HepG2 (cell line): ENCODE measurements around the gene KIAA0408. TPM values are rescaled to one million over a fixed set of nuclear protein-coding genes. Genes with fewer than 3 reads are reported as not detected.

ENCODE experiments used
- ATAC-seq: fragments of 200-7000 bp; cut with Tn5 transposase; 3 replicates; pipeline ENCODE4 v1.9.1; 2020; ENCODE audit warnings: mild to moderate bottlenecking, moderate library complexity
- BruUV-seq: library from RNA; stranded (reverse); fragments of 400-500 nt; replicated peaks from 2 replicates; lab custom pipeline; 2021; lab: Mats Ljungman, UMichigan
- CTCF ChIA-PET: fragments of 300-600 bp; formaldehyde crosslinking; extraction: SDS; loops from one replicate; lab custom pipeline; 2021; ENCODE audit warnings: low total read pairs, inconsistent platforms, low intra/inter-chr PET ratio; lab: Yijun Ruan, JAX
- POLR2A ChIA-PET: fragments of 350-600 bp; sonication (Branson Sonifier 250); formaldehyde crosslinking; loops from one replicate; lab custom pipeline; 2020; ENCODE audit warnings: antibody characterized with exemption, inconsistent platforms; lab: Yijun Ruan, JAX
- DNase-seq: peaks from one replicate; pipeline ENCODE4 v3.0.0-alpha.2; 2015; ENCODE audit warnings: low spot score
- FAIRE-seq: peaks from 3 replicates; lab custom pipeline; 2011; peaks lifted over from hg19 to GRCh38; lab: Jason Lieb, UNC
- H2AFZ ChIP-seq: one replicate; pipeline ENCODE4 v1.6.1; 2011; ENCODE audit warnings: low read length, inconsistent platforms
- H3K27ac ChIP-seq: fragments of 300-600 bp; 3 replicates; pipeline ENCODE4 v1.8.0; 2011; ENCODE audit warnings: mixed run types, mild to moderate bottlenecking, mixed read lengths, low read length, inconsistent platforms; ENCODE audit not compliant: insufficient read depth; ENCODE audit errors: extremely low read length
- H3K27me3 ChIP-seq, 2 experiments: fragments of 200-600 bp in 1 of 2; 2 replicates in 1 of 2; 3 replicates in 1 of 2; pipeline versions ENCODE4 v1.6.0 to v1.8.0; 2011; ENCODE audit warnings: low read length in 2 of 2, mild to moderate bottlenecking in 2 of 2, moderate library complexity in 2 of 2, inconsistent platforms in 1 of 2; ENCODE audit not compliant: insufficient read depth in 2 of 2, control insufficient read depth in 1 of 2
- H3K36me3 ChIP-seq, 2 experiments: fragments of 200-600 bp in 1 of 2; replicated peaks in 1 of 2; 2 replicates in 1 of 2; 3 replicates in 1 of 2; pipeline versions ENCODE4 v1.5.1 to v1.8.0; 2011; ENCODE audit warnings: low read length in 2 of 2, inconsistent platforms in 1 of 2; ENCODE audit not compliant: insufficient read depth in 2 of 2, control insufficient read depth in 1 of 2
- H3K4me1 ChIP-seq: 2 replicates; pipeline ENCODE4 v1.5.1; 2012; ENCODE audit warnings: low read length, inconsistent platforms; ENCODE audit not compliant: insufficient read depth
- H3K4me2 ChIP-seq: 2 replicates; pipeline ENCODE4 v1.6.0; 2011; ENCODE audit warnings: low read depth, low read length, inconsistent platforms
- H3K4me3 ChIP-seq, 3 experiments: fragments of 200-600 bp in 1 of 3; sonication (generic), shearing (Covaris generic) in 1 of 3; replicated peaks in 1 of 3; 2 replicates each; pipeline ENCODE4 v1.5.1; 2011 to 2016; ENCODE audit warnings: low read length in 3 of 3, inconsistent platforms in 2 of 3, low read depth in 2 of 3, mild to moderate bottlenecking in 2 of 3, control low read depth in 1 of 3, mixed read lengths in 1 of 3; ENCODE audit not compliant: insufficient read depth in 1 of 3
- H3K79me2 ChIP-seq: one replicate; pipeline ENCODE4 v1.6.1; 2011; ENCODE audit warnings: low read length, inconsistent platforms; ENCODE audit not compliant: insufficient read depth
- H3K9ac ChIP-seq: 2 replicates; pipeline ENCODE4 v1.6.0; 2011; ENCODE audit warnings: mild to moderate bottlenecking, low read depth, low read length, inconsistent platforms; ENCODE audit not compliant: insufficient read depth
- H3K9me3 ChIP-seq: 2 replicates; pipeline ENCODE4 v1.5.1; 2012; ENCODE audit warnings: mild to moderate bottlenecking, low read length
- H4K20me1 ChIP-seq: 2 replicates; pipeline ENCODE4 v1.6.0; 2011; ENCODE audit warnings: inconsistent platforms, mild to moderate bottlenecking, low read length, moderate library complexity; ENCODE audit not compliant: insufficient read depth
- CEBPB ChIP-seq: IDR thresholded peaks from 2 replicates; pipeline ENCODE4 v1.6.1; 2011; ENCODE audit warnings: low read depth, low read length, improper control_type of control experiment, borderline replicate concordance
- HOXA9 ChIP-seq: sonication (generic); formaldehyde crosslinking; IDR thresholded peaks from 2 replicates; pipeline ENCODE4 v1.8.1; 2022; ENCODE audit warnings: missing genetic modification reagents, mild to moderate bottlenecking, moderate library complexity, borderline replicate concordance
- NKX3-1 ChIP-seq: sonication (generic); formaldehyde crosslinking; IDR thresholded peaks from 2 replicates; pipeline ENCODE4 v1.5.0; 2020; ENCODE audit warnings: missing genetic modification reagents
- PLSCR1 ChIP-seq: sonication (generic); formaldehyde crosslinking; IDR thresholded peaks from 2 replicates; pipeline ENCODE4 v1.5.0; 2020; ENCODE audit warnings: missing genetic modification reagents, mild to moderate bottlenecking, borderline replicate concordance
- SOX5 ChIP-seq: IDR thresholded peaks from 2 replicates; pipeline ENCODE4 v1.6.1; 2016; ENCODE audit warnings: borderline replicate concordance
- SOX6 ChIP-seq, 2 experiments: fragments of 450-650 bp in 1 of 2; sonication (generic) in 1 of 2; formaldehyde crosslinking in 1 of 2; IDR thresholded peaks; 2 replicates each; pipeline versions ENCODE4 v1.4.0 to v1.6.1; 2017 to 2020; ENCODE audit warnings: antibody characterized with exemption in 1 of 2, mild to moderate bottlenecking in 1 of 2, missing genetic modification reagents in 1 of 2
- ZBTB2 ChIP-seq: sonication (generic); formaldehyde crosslinking; IDR thresholded peaks from 2 replicates; pipeline ENCODE4 v1.8.0; 2022; ENCODE audit warnings: low read depth, missing genetic modification reagents
- ZNF17 ChIP-seq: sonication (generic); formaldehyde crosslinking; IDR thresholded peaks from 2 replicates; pipeline ENCODE4 v1.5.0; 2020; ENCODE audit warnings: mild to moderate bottlenecking, missing genetic modification reagents
- ZNF331 ChIP-seq: sonication (generic); formaldehyde crosslinking; IDR thresholded peaks from 2 replicates; pipeline ENCODE4 v1.4.0; 2020; ENCODE audit warnings: missing genetic modification reagents
- ZNF83 ChIP-seq: sonication (generic); formaldehyde crosslinking; IDR thresholded peaks from 2 replicates; pipeline ENCODE4 v1.4.0; 2020; ENCODE audit warnings: missing genetic modification reagents, mild to moderate bottlenecking, borderline replicate concordance
- WGBS: methylation state at CpG from one replicate; pipeline ENCODE4 v1.1.6; 2017; ENCODE audit warnings: low lambda C conversion rate; 5-methylcytosine and 5-hydroxymethylcytosine counted together
- in situ Hi-C: cut with HindIII; loops from 2 replicates; pipeline ENCODE4 v1.10.0; 2017; ENCODE audit warnings: low pct_unique_long_range_greater_than_20kb; ENCODE audit not compliant: extremely low pct_ligation_motif_present
- intact Hi-C: fragments of 100-400 bp; cut with micrococcal nuclease; formaldehyde crosslinking; loops from one replicate; pipeline ENCODE4 v1.10.0; 2022; ENCODE audit not compliant: unreplicated experiment
- polyA plus RNA-seq, 8 experiments: library from polyadenylated mRNA; depleted of rRNA in 3 of 8; stranded (reverse) in 7 of 8; unstranded in 1 of 8; fragments of >200 nt; fragmentation: Illumina TruSeq in 4 of 8; extraction: Trizol in 4 of 8; gene quantifications; 2 replicates each; pipeline versions ENCODE4 v1.2.1 to v1.2.3, GENCODE V29; 2011 to 2016; ENCODE audit warnings: low read depth in 4 of 8, missing spikeins in 1 of 8, mixed read lengths in 1 of 8; ENCODE audit not compliant: insufficient read depth in 1 of 8
- total RNA-seq, 5 experiments: library from RNA; depleted of rRNA; stranded (reverse); fragments of >200 nt; fragmentation: Illumina TruSeq; extraction: Trizol; gene quantifications; 2 replicates each; pipeline ENCODE4 v1.2.3, GENCODE V29; 2016; ENCODE audit warnings: low read depth in 1 of 5
- TF ChIP-seq, protein P1 (sequence below): sonication (generic); formaldehyde crosslinking; IDR thresholded peaks from 2 replicates; pipeline ENCODE4 v1.5.1; 2020; ENCODE audit warnings: mild to moderate bottlenecking, missing genetic modification reagents, moderate library complexity

KIAA0408 gene
- total and polyA plus RNA-seq, 2 of the 13 experiments (the other 11 are each of a cell fraction or from before 2014, with no cell fraction given) = not detected

DNA sequence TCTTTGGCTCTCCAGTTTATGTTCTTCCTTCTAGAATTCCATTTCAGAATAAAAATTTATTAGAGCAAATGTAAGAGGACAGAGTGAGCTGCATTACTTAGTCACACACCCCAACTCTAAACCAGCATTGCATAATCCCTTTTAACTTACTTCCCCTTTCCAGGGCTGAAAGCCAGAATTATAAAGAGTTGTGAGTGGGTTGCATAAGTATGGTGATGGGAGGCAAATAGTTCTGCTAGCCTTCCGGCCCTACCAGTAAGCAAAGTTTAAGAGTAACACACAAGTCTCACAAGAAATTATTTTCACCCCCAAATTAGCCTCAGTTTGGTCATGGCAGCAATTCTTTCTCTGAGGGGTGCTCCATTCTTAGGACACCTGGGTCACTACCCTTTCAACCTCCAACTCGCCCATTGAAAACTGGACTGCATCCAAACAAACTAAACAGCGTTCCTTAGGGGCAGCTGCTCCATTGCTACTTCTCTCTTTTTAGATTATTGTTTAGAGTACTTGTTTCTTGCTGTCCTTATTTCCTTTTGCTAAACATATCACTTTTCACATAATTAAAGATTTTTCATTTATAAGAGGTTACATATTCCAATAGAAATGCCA is 1.6 kb downstream of the KIAA0408 start:
- ChIA-PET POLR2A (no interaction called here), CTCF (no interaction called here)
- H3K4me1 ChIP-seq = peaks cover 7% of the 10 kb centered on the region
- no peak overlapping the region for H3K9ac ChIP-seq
- H3K36me3 ChIP-seq = no peaks in the 10 kb centered on the region
- H3K4me3 ChIP-seq = no peak overlapping the region
- 43% methylated on average over 3 of the region's 3 CpGs for WGBS
- H3K4me2 ChIP-seq = no peak overlapping the region
- DNase-seq (no peak), ATAC-seq (no peak)
- in situ Hi-C loops = no loop called here
- no peak overlapping the region for H2AFZ ChIP-seq
- BruUV-seq = no TSS peak
- H3K79me2 ChIP-seq = no peaks in the 10 kb centered on the region
- intact Hi-C loops = no loop called here
- H3K27ac ChIP-seq = no peak overlapping the region
- H4K20me1 ChIP-seq = no peaks in the 10 kb centered on the region
- H3K27me3 ChIP-seq = no peaks in the 10 kb centered on the region
- TF ChIP-seq SOX6 (IDR thresholded peaks at IDR 0.05) (no peak), SOX6 (CRISPR knock-in tag; IDR thresholded peaks at IDR 0.05) (no peak), NKX3-1 (CRISPR knock-in tag) (no peak), ZNF83 (CRISPR knock-in tag) (no peak), CEBPB (peak; percentile 46; the same call in 1 of the 2 replicates), ZNF17 (CRISPR knock-in tag) (no peak)
- TF ChIP-seq, all 625 proteins: peak for 1
- H3K9me3 ChIP-seq = no peaks in the 10 kb centered on the region
- no peak for FAIRE-seq

GRCh38 chr6:127456465-127456864 is 2.7 kb downstream of the KIAA0408 start:
- no peaks in the 10 kb centered on the region for H3K27me3 ChIP-seq
- no peak overlapping the region for H2AFZ ChIP-seq
- H3K9ac ChIP-seq = no peak overlapping the region
- in situ Hi-C loops = no loop called here
- H3K36me3 ChIP-seq = no peaks in the 10 kb centered on the region
- H3K9me3 ChIP-seq = no peaks in the 10 kb centered on the region
- peaks cover 7% of the 10 kb centered on the region for H3K4me1 ChIP-seq
- H4K20me1 ChIP-seq = no peaks in the 10 kb centered on the region
- FAIRE-seq (no peak), DNase-seq (no peak), ATAC-seq (no peak)
- CTCF ChIA-PET = no interaction called here
- no peaks in the 10 kb centered on the region for H3K79me2 ChIP-seq
- intact Hi-C loops = no loop called here
- H3K4me2 ChIP-seq = no peak overlapping the region
- H3K27ac ChIP-seq = no peak overlapping the region
- no TSS peak for BruUV-seq
- H3K4me3 ChIP-seq = no peak overlapping the region
- POLR2A ChIA-PET = no interaction called here
- TF ChIP-seq, protein P1, sequence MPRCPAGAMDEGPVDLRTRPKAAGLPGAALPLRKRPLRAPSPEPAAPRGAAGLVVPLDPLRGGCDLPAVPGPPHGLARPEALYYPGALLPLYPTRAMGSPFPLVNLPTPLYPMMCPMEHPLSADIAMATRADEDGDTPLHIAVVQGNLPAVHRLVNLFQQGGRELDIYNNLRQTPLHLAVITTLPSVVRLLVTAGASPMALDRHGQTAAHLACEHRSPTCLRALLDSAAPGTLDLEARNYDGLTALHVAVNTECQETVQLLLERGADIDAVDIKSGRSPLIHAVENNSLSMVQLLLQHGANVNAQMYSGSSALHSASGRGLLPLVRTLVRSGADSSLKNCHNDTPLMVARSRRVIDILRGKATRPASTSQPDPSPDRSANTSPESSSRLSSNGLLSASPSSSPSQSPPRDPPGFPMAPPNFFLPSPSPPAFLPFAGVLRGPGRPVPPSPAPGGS = no peak
- TF ChIP-seq ZNF331 (no peak), SOX5 (CRISPR knock-in tag) (no peak), ZBTB2 (CRISPR knock-in tag) (no peak), PLSCR1 (CRISPR knock-in tag) (no peak), HOXA9 (no peak)
- WGBS = 45% methylated on average over 3 of the region's 3 CpGs
